GM18519 (cell line): ENCODE data around the gene MAG.

Experiments used
- ATAC-seq: cut with Tn5 transposase; IDR thresholded peaks from one replicate; pipeline ENCODE4 v1.9.1; 2021; ENCODE audit warnings: mild to moderate bottlenecking, moderate library complexity; ENCODE audit not compliant: unreplicated experiment, low FRiP score

MAG gene

DNA sequence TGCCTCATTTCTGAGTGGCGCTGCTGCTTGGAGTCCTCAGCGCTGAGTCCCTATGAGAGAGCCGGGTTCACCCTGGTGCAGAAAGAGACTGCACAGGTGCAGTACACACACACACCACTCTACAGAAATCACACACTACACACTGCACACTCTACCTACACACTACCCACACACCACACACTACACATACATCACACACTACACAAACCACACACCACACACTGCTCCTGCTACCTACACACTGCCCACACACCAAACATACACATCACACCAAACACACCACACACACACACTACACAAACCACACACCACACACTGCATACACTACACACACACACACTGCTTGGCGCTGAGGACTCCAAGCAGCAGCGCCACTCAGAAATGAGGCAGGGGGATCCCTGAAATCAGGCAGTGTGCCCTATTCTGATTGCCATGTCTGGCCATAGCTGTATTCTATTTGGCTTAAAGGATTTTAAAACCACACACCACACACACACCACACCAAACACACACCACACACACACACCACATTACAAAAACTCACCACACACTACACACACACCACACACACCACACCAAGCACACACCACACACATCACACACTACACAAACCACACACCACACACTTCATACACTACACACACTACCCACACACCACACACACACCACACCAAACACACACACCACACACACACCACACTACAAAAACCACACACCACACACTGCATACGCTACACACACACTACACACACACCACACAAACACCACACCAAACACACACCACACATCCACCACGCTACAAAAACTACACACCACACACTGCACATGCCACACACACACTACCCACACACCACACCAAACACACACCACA, 4.9 kb downstream of the MAG start:
- no peak for ATAC-seq

DNA sequence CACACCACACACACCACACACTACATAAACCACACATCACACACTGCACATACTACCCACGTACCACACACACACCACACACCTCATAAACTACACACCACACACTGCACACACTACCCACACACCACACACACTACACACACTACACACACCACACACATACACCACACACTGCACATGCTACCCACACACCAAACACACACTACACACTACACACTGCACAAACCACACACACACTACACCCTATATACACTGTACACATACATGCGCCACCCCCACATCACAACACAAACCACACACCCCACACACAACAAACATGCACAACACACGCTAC, 5.5 kb downstream of the MAG start:
- ATAC-seq = no peak

DNA sequence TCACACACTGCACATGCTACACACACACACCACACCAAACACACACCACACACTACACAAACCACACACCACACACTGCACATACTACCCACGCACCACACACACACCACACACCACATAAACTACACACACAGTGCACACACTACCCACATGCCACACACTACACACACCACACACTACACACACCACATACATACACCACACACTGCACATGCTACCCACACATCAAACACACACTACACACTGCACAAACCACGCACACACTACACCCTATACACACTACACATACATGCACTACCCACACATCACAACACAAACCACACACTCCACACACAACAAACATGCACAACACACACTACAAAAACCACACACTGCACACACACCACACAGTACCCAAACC, 6.0 kb downstream of the MAG start:
- no peak for ATAC-seq

DNA sequence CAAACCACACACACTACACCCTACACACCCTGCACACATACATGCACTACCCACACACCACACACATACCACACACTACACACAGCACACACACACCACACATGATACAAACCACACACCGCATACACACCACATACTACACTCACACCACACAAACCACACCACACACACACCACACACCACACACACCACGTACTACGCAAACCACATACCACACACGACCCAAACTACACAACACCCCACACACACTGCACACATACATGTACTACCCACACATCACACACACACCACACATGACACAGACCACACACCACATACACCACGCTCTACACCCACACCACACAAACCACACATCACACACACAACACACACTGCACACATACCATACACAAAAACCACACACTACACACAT, 6.6 kb downstream of the MAG start:
- no peak for ATAC-seq

DNA sequence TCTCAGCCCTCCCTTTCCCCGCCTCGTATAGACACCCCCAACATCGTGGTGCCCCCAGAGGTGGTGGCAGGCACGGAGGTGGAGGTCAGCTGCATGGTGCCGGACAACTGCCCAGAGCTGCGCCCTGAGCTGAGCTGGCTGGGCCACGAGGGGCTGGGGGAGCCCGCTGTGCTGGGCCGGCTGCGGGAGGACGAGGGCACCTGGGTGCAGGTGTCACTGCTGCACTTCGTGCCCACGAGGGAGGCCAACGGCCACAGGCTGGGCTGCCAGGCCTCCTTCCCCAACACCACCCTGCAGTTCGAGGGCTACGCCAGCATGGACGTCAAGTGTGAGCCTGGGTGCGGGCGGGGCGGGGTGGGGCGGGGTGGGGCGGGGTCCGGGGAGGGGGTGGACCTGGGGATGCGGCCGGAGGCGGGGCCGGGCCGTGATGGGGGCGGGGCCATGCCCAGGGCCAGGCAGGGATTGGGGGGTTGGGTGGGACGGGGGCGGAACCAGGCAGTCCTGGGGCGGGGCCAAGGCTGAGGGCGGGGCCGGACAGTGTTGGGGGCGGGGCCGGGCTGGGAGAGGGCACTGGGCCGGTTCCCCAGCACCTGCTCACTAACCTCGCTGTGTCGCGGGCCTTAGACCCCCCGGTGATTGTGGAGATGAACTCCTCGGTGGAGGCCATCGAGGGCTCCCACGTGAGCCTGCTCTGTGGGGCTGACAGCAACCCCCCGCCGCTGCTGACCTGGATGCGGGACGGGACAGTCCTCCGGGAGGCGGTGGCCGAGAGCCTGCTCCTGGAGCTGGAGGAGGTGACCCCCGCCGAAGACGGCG, 7.8 kb downstream of the MAG start:
- no peak for ATAC-seq

DNA sequence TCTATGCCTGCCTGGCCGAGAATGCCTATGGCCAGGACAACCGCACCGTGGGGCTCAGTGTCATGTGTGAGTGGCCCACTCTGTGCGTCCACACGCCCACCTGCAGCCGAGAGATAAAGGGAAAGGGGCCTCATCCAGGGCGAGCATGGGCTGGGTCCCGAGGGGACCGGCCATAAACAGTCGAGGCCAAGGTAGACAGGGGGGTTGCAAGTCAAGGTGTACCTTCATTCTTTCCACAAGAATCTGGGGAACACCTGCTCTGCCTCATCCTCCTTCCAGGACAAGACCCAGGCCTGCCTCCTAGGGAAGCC, 8.3 kb downstream of the MAG start:
- no peak for ATAC-seq

DNA sequence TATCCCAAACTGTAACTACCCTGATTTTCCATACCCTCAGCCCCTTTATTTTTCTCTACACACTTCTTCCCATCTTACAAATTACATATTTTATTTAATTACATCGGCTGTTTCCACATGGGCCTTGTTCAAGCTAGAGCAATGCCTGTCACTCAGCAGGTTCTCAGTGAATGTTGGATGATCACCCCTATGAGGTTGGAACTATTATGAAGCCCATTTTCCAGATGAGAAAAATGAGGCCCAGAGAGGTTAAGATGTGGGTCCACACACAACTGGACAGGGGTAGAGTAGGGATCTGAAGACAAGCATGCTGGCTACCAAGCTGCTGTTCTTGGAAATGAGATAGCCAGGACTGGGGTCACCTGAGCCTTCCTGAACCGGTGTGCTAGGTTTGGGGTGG, 10.0 kb downstream of the MAG start:
- no peak for ATAC-seq

DNA sequence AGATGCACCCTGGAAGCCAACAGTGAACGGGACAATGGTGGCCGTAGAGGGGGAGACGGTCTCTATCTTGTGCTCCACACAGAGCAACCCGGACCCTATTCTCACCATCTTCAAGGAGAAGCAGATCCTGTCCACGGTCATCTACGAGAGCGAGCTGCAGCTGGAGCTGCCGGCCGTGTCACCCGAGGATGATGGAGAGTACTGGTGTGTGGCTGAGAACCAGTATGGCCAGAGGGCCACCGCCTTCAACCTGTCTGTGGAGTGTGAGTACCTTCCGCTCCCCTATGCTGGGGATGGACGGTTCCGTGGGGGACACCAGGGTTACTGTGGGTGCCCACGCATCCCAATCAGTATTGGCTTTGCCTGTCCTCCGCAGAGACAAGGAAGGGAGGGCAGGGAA, 10.5 kb downstream of the MAG start:
- ATAC-seq = no peak

DNA sequence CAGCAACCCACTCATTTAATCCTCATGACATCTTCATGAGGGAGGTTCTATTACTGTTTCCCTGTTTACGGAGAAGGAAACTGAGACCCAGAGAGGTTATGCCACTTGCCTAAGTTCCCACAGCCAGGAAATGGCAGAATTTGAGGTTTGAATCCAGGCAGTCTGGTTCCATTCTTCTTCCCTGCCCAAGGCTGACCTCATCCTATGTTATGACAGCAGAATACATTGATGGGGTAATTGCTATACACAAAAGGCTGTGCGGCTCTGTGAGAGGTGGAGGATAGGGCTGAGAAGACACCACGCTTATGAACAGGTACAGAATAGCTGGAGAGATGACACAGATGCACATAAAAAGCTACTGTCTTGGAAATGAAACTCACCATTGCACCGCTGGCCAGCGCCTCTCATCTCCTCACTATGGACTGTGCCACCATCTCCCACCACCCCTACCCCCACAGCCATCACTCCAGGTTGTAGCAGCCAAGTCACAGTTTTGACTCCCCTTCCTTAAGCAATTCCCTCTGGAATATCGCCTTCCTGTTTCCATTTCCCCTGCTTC, 11.5 kb downstream of the MAG start:
- ATAC-seq = no peak

DNA sequence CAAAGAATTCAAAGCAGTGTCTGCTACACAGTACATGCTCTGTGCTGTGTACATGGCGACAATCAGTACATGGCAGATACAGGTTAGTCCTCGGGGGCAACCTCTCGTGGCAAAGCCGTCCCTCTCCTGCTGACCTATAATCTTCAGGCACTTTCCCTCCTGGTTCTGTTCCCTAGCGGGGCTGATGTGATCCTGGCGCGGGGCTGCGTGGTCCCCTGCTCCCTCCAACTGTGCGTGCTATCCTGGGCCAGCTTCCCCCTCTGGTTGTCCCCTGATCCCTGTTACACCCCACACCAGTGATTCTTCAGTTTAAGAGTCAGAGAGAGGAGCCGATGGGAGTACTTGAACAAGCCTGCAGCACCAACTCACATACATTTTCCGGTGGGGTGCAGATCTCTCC, 12.1 kb downstream of the MAG start:
- no peak for ATAC-seq

DNA sequence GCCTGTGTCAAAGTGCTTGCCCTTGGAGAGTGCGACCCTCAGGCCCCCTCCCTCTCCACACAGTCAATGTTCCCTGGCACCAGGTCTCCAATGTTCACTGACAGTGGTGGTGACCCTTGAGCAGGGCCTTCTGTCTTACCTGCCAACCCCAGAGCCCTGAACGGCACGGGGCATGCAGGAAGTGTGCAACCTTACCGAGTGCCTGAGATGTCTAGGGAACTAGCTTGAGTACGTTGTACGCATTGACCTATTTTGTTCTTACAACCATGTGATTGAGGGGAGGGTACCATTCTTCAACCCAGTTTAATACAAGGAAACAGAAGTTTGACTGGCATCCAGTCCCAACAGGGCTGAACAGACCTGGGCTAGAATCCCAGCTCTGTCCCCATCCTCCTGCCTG, 13.2 kb downstream of the MAG start:
- no peak for ATAC-seq

DNA sequence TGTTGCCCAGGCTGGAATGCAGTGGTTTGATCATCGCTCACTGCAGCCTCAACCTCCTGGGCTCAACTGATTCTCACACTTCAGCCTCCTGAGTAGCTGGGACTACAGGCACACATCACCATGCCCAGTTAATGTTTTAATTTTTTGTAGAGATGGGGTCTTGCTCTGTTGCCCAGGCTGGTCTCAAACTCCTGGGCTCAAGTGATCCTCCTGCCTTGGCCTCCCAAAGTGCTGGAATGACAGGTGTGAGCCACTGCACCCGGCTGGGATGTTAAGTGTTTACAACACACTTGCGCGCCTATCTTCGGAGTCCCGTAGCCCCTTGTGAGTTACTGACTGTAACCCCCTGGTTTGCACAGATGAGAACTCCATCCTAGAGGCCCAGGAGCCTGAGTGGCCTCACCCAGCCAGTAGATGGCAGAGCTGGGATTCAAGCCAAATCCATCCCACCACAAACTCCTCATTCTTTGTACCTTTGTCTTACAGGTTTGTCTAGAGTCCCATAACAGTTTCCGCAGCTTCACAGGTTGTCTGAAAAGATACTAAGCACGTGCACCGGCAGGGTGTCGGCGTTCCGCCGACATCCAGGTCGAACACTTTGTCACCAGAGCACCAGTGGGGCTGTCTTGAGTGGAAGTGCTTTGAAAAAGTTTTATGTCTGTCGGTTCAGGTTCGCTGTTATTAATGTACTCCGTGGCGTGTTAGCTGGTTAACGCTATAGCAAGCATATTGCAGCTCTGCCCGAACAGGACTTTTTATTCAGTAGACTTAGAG, 14.7 kb downstream of the MAG start:
- no peak for ATAC-seq

DNA sequence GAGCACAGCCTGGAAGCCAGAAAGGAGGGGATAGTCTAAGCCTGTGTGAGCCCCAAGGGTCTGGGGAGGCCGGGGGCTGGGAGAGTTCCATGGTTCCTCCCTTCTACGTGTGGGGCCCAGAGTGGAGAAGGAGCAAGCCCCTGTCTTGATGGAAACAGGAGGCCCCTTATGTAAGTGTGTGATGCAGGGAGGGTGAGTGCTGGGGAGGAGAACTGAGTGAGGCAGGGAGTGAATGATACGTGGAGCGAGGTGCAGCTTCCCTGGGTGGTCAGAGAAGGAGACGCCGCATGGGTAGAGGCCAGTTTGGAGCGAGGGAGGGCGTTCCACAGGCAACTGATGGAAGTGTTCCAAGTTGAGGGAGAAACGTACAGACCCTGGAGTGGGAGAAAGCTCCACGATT, 16.0 kb downstream of the MAG start:
- ATAC-seq = no peak

DNA sequence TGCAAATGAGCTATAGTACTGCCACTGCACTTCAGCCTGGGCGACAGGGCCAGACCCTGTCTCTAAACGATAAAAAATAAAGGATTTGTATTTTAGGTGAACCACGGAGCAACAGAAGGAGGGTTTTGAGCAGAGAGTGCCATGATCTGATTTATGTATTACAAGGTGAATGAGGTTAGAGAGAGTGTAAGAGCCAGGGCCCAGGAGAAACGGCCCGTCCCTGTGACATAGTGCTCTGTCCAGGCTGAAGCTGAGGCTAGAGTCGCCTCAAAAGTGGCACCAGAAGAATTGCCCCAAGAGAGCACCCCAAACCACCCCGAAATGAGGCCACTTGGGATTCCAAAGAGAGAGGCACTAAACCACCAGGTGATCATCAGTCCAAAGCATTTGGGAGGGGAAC, 16.9 kb downstream of the MAG start:
- ATAC-seq = no peak

DNA sequence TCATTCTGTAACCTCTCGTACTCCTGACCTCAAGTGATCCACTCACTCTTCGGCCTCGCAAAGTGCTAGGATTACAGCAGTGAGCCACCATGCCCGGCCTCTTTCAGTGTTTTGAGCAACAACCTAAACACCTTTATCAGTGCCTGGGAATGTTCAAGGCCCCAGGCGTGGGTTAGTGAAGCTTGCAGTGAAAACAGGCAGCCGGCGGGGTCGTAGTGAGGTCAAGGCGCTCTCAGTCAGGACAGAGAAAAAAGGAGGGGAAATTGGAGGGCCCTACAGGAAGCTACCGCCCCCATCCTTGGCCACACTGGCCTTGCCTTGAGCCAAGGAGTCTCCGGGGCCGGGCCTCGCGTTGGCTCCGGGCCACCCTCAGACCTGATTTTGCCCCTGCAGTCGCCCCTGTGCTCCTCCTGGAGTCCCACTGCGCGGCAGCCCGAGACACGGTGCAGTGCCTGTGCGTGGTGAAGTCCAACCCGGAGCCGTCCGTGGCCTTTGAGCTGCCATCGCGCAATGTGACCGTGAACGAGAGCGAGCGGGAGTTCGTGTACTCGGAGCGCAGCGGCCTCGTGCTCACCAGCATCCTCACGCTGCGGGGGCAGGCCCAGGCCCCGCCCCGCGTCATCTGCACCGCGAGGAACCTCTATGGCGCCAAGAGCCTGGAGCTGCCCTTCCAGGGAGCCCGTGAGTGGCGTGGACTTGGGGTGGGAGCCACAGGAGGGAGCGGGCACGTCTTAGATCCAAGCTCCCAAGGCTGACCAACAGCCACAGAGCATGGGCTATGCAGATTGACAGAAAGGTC, 17.7 kb downstream of the MAG start:
- no peak for ATAC-seq

DNA sequence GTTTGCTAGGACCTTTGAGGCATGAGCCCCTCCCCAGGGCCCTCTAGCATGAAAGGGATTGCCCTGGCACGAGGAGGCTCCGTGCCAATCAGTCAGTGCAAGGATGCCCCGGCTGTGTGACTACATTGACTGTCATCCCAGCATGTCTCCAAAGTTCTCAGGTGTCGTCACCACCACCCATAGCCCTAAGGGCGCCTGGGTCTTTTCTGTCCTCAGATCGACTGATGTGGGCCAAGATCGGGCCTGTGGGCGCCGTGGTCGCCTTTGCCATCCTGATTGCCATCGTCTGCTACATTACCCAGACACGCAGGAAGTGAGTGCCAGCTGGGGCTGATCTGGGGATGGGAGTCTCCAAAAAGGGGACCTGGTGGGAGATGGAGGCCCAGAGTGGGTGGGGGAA, 18.4 kb downstream of the MAG start:
- no peak for ATAC-seq

DNA sequence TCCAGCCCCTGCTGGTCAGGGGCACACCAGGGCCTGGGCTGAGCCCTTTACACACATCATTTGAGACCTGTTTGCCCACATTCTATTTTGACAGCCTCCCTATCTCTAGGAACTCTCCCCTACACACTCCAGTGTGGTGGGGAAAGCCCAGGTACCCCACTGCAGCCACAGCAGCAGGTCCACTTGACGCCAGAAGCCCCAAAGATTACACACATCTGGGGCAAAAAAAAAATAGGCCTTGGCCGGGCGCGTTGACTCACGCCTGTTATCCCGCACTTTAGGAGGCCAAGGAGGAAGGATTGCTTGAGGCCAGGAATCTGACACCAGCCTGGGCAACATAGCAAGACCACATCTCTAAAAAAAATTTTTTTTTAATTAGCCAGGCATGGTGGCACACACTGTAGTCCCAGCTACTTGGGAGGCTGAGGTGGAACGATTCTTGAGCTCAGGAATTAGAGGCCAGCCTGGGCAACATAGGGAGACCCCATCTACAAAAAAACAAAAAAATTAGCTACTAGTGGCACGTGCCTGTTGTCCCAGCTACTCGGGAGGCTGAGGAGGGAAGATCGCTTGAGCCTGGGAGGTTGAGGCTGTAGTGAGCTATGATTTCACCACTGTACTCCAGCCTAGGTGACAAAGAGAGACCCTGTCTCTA, 19.0 kb downstream of the MAG start:
- ATAC-seq = no peak

DNA sequence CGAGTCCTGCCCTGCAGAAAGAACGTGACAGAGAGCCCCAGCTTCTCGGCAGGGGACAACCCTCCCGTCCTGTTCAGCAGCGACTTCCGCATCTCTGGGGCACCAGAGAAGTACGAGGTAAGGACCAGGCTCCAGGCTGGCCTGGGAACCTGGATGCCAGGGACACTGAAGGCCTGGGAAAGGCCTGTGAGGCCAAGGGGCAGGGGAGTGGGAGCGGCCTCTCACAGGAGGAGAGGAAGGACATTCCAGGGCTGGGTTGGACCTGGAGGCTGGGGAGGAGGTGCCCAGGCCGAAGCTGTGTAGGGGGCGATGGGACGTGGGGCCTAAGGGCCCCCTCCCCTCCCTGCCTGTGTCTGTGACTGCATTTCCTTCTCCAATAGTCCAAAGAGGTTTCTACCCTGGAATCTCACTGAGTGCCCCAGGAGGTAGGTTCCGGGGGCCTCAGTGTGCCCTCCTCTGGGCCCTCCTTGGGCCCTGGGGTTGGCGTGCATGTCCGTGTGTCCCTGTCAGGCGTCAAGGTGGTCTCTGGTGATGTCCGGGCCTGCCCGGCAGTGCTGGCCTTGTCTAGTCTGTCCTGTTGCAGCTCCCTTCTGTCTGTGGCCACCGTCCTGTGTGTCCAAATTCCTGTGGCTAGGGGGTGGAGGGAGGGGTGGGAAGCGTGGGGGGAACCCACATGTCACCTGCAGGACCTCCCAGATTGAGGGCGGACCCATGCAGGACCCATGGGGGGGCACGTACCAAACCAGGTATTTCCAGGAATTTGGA, 20.1 kb downstream of the MAG start:
- no peak for ATAC-seq

DNA sequence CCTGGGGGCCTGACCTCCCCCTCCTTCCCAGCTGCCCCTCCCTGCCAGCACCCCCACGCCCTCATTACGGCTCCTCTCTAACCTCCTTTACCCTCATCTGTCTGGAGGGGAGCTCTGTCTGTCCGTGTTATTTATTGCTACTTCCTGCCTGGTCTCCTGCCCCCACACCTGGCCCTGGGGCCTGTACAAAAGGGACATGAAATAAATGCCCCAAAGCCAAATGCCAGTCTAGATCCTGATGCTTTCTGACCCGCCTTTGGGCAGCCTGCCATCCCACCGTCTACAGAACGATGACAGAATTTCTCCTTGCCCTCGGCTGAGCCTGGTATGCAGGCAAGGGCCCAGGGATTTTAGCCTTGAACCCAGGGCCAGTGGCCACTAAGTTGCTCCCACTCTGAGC, 21.6 kb downstream of the MAG start:
- no peak for ATAC-seq
